C4-2B (cell line): ENCODE data around the gene JUND.

Experiments
- CTCF ChIP-seq: fragments of 450-650 bp; conservative IDR thresholded peaks from 2 replicates; pipeline ENCODE4 v1.5.1; 2017; ENCODE audit warnings: mild to moderate bottlenecking
- ZFX ChIP-seq: fragments of 450-650 bp; IDR thresholded peaks from 2 replicates; pipeline ENCODE4 v1.6.1; 2017

DNA sequence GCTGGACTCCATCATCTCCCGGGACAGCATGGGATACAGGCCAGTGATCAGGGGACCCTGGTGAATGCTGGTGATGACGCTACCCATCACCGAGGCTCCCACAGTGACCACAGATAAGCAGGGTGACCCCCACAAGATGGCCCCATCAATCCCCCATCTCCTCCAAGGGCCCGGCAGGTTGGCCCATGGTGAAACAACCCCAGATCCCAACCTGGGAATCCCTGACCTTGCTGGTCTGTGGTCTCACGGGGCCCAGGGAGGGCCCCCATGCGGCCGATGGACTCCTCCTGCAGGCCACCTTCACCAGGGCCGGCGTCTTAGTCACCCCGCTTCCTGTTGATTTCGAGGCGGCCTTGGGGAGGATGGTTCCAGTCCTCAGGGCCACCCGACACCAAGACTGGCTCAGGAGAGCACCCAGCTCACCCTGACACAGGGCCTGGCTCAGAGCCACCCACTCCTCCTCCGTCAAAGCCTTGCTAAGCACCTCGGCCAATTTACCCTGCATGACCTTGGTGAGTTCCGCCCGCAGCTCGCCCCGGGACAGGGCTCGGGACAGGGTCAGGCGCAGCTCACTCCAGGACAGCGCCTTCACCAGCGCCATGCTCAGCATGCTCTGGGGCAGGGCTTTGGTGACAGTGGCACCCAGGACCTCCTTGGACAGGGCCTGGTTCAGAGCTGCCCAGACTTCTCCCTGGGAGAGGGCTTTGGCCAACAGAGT, 17.1 kb downstream of the JUND start:
- TF ChIP-seq CTCF (no peak), ZFX (no peak)
